ENCODE measurements around the gene RDH8. TPM values are rescaled to one million over a fixed set of nuclear protein-coding genes. Genes with fewer than 3 reads are reported as not detected.

RDH8 gene
- total and polyA plus RNA-seq, 2 of the 8 experiments (the other 6 are each of a cell fraction or from before 2014, with no cell fraction given), result 0.38 TPM; not detected in 1

GRCh38 chr19:10011974-10012373 is 1.3 kb upstream of the RDH8 start:
- Histone ChIP-seq H3K79me1 (ENCODE audit: low read depth, low read length) (no peaks in the 10 kb centered on the region), H3K4me2 (ENCODE audit: insufficient read depth in 1 of 2, low read depth in 2 of 2, low read length in 2 of 2) (no peak overlapping the region), H2BK12ac (ENCODE audit: low read depth, low read length) (no peak overlapping the region), H2BK120ac (replicated peaks; ENCODE audit: low read depth, low read length) (no peak overlapping the region), H3K27me3 (replicated peaks in 1 of 4; ENCODE audit: control insufficient read depth in 3 of 4, extremely low read depth in 1 of 4, insufficient read depth in 3 of 4, low read length in 3 of 4) (peaks cover 1 to 29% (median 20%) of the 10 kb centered on the region in 4 experiments), H3K4me1 (replicated peaks in 1 of 4; ENCODE audit: control insufficient read depth in 3 of 4, insufficient read depth in 4 of 4, low read length in 3 of 4) (peaks cover 4 to 12% (median 8%) of the 10 kb centered on the region in 4 experiments), H3K9me3 (ENCODE audit: insufficient read depth in 2 of 2, low read depth in 1 of 2, low read length in 1 of 2) (no peaks in the 10 kb centered on the region), H3K4ac (replicated peaks; ENCODE audit: insufficient read length, low read depth, low read length) (no peak overlapping the region), H3K23me2 (ENCODE audit: low read depth, low read length) (peaks cover 15% of the 10 kb centered on the region; the same call in 1 of the 2 replicates), H4K91ac (replicated peaks; ENCODE audit: insufficient read length, low read length) (no peak overlapping the region), H2BK20ac (ENCODE audit: low read length) (no peak overlapping the region), H4K20me1 (replicated peaks in 1 of 2; ENCODE audit: control insufficient read depth in 1 of 2, insufficient read depth in 2 of 2, low read length in 2 of 2) (peaks cover 5 to 10% of the 10 kb centered on the region in 2 experiments), H4K8ac (ENCODE audit: extremely low read depth, insufficient read depth, low read length) (no peak overlapping the region), H3K18ac (ENCODE audit: extremely low read depth, low read length) (no peak overlapping the region), H4K5ac (ENCODE audit: insufficient read length, low read depth, low read length) (no peak overlapping the region), H3K79me2 (ENCODE audit: control insufficient read depth in 1 of 2, insufficient read depth in 2 of 2, low read length in 2 of 2) (no peaks in the 10 kb centered on the region), H2AK5ac (ENCODE audit: low read depth, low read length) (no peak overlapping the region), H3K36me3 (ENCODE audit: control insufficient read depth in 2 of 4, insufficient read depth in 4 of 4, low read length in 3 of 4) (no peaks in the 10 kb centered on the region), H2BK15ac (ENCODE audit: low read length) (no peak overlapping the region), H3K4me3 (ENCODE audit: extremely low read depth in 1 of 4, insufficient read depth in 2 of 4, low read depth in 3 of 4, low read length in 4 of 4) (no peak overlapping the region), H3K9ac (replicated peaks in 1 of 4; ENCODE audit: extremely low read depth in 1 of 4, low read depth in 3 of 4, low read length in 3 of 4) (no peak overlapping the region), H3K14ac (ENCODE audit: insufficient read length) (no peak overlapping the region), H3K23ac (ENCODE audit: insufficient read length) (no peak overlapping the region), H2AFZ (ENCODE audit: low read length) (no peak overlapping the region), H3K56ac (replicated peaks; ENCODE audit: insufficient read length, low read depth, low read length) (no peak overlapping the region), H3K27ac (ENCODE audit: low read depth, low read length) (no peak overlapping the region), H2BK5ac (ENCODE audit: low read depth, low read length) (no peak overlapping the region)
- FAIRE-seq (no peak), DNase-seq (ENCODE audit: low read depth in 1 of 2, low spot score in 2 of 2) (no peak)
- 65% methylated on average over 4 of the region's 7 CpGs; no CpG with 5 or more reads in 1 of the 2 experiments for WGBS, 2 experiments (ENCODE audit: extremely low coverage in 1 of 2, insufficient coverage in 1 of 2, insufficient read length in 1 of 2, insufficient replicate concordance in 2 of 2, low coverage in 1 of 2, low lambda C conversion rate in 2 of 2, missing lambda C conversion rate in 1 of 2)
- CTCF ChIA-PET (ENCODE audit: partially characterized antibody), result interaction anchor here (0.7 to 1.9 kb wide), 6 partner anchors 12 to 102 kb away, joined by 3 to 8 read pairs (median 4); no protein-coding TSS in a partner anchor
- TF ChIP-seq POLR2A (IDR thresholded peaks at IDR 0.05; ENCODE audit: control extremely low read depth in 1 of 2, low read depth in 2 of 2, low read length in 2 of 2) (no peak), ATF2 (IDR thresholded peaks at IDR 0.05; ENCODE audit: low read length) (no peak), TEAD4 (IDR thresholded peaks at IDR 0.05; ENCODE audit: low read depth, low read length) (no peak), JUN (IDR thresholded peaks at IDR 0.05; ENCODE audit: low read depth, low read length) (no peak), SIN3A (conservative IDR thresholded peaks at IDR 0.05 in 1 of 2, IDR thresholded peaks at IDR 0.05 in 1 of 2; ENCODE audit: low read depth in 1 of 2, low read length in 2 of 2) (no peak), GTF2F1 (IDR thresholded peaks at IDR 0.05; ENCODE audit: borderline replicate concordance, low read depth, low read length) (no peak), MAFK (IDR thresholded peaks at IDR 0.05; ENCODE audit: low read depth, low read length) (no peak), CEBPB (IDR thresholded peaks at IDR 0.05; ENCODE audit: low read depth, low read length) (no peak)
- POLR2A ChIA-PET (ENCODE audit: partially characterized antibody), result no interaction called here

Data from H1 (cell line).